ENCODE measurements around the gene GIGYF2. TPM values are rescaled to one million over a fixed set of nuclear protein-coding genes. Genes with fewer than 3 reads are reported as not detected.

GIGYF2 gene
- total RNA-seq, 2 experiments from 2014 or later, result 50.5 to 60.9 TPM

GRCh38 chr2:232880764-232881351 lies 183.7 kb downstream of the GIGYF2 start:
- no peak for DNase-seq (ENCODE audit: low spot score)
- no peaks in the 10 kb centered on the region for H3K9me3 ChIP-seq (ENCODE audit: low read length)
- no peaks in the 10 kb centered on the region for H3K9me2 ChIP-seq (ENCODE audit: insufficient read depth, low read length)
- H2AFZ ChIP-seq (ENCODE audit: low read length), result no peak overlapping the region
- ChIA-PET CTCF (ENCODE audit: unreplicated experiment) (no interaction called here), POLR2A (interaction anchor here (0.6 kb wide), 1 partner anchor 455 kb away, joined by 5 read pairs; no protein-coding TSS in a partner anchor)
- no peak overlapping the region for H3K27ac ChIP-seq (ENCODE audit: low read depth, low read length, poor library complexity, severe bottlenecking)
- intact Hi-C loops (cut with micrococcal nuclease; ENCODE audit: unreplicated experiment), result no loop called here
- no TSS peak for BruUV-seq (replicated peaks)
- H4K20me1 ChIP-seq (ENCODE audit: insufficient read depth, low read length), result no peaks in the 10 kb centered on the region
- H3K4me3 ChIP-seq (ENCODE audit: low read depth, low read length, poor library complexity, severe bottlenecking), result no peak overlapping the region
- TF ChIP-seq CTCF (conservative IDR thresholded peaks at IDR 0.05; ENCODE audit: low read length) (no peak), EZH2phosphoT487 (IDR thresholded peaks at IDR 0.05; ENCODE audit: borderline replicate concordance, low read depth, low read length) (no peak)
- H3K4me2 ChIP-seq (ENCODE audit: low read length), result no peak overlapping the region
- no peaks in the 10 kb centered on the region for H3K4me1 ChIP-seq (ENCODE audit: insufficient read depth, low read length, poor library complexity, severe bottlenecking)
- no peaks in the 10 kb centered on the region for H3K36me3 ChIP-seq (ENCODE audit: insufficient read depth, low read length)
- no peaks in the 10 kb centered on the region for H3K79me2 ChIP-seq (ENCODE audit: insufficient read depth, low read depth, low read length)

- intact Hi-C loops (cut with micrococcal nuclease; ENCODE audit: unreplicated experiment), result no loop called here
- DNase-seq (ENCODE audit: low spot score), result no peak
- ChIA-PET POLR2A (interaction anchor here (0.9 kb wide), 1 partner anchor 91 kb away, joined by 3 read pairs; no protein-coding TSS in a partner anchor), CTCF (ENCODE audit: unreplicated experiment) (interaction anchor here (0.7 kb wide), 1 partner anchor 73 kb away, joined by 4 read pairs; no protein-coding TSS in a partner anchor)
- H3K4me1 ChIP-seq (ENCODE audit: insufficient read depth, low read length, poor library complexity, severe bottlenecking), result no peaks in the 10 kb centered on the region
- no peaks in the 10 kb centered on the region for H3K9me3 ChIP-seq (ENCODE audit: low read length)
- H4K20me1 ChIP-seq (ENCODE audit: insufficient read depth, low read length), result no peaks in the 10 kb centered on the region
- no peaks in the 10 kb centered on the region for H3K79me2 ChIP-seq (ENCODE audit: insufficient read depth, low read depth, low read length)
- H3K36me3 ChIP-seq (ENCODE audit: insufficient read depth, low read length), result no peaks in the 10 kb centered on the region
- H3K27ac ChIP-seq (ENCODE audit: low read depth, low read length, poor library complexity, severe bottlenecking), result no peak overlapping the region
- H3K9me2 ChIP-seq (ENCODE audit: insufficient read depth, low read length), result no peaks in the 10 kb centered on the region
- H3K4me2 ChIP-seq (ENCODE audit: low read length), result no peak overlapping the region
- TF ChIP-seq CTCF (conservative IDR thresholded peaks at IDR 0.05; ENCODE audit: low read length), result no peak
- no peak for TF ChIP-seq EZH2phosphoT487 (IDR thresholded peaks at IDR 0.05; ENCODE audit: borderline replicate concordance, low read depth, low read length)
- no peak overlapping the region for H2AFZ ChIP-seq (ENCODE audit: low read length)
- no TSS peak for BruUV-seq (replicated peaks)
- H3K4me3 ChIP-seq (ENCODE audit: low read depth, low read length, poor library complexity, severe bottlenecking), result no peak overlapping the region
Observed at GRCh38 chr2:232882085-232882484, 185.0 kb downstream of the GIGYF2 start.

- ChIA-PET CTCF (ENCODE audit: unreplicated experiment) (interaction anchor here (0.7 kb wide), 1 partner anchor 74 kb away, joined by 4 read pairs; no protein-coding TSS in a partner anchor), POLR2A (interaction anchor here (0.9 kb wide), 1 partner anchor 91 kb away, joined by 3 read pairs; no protein-coding TSS in a partner anchor)
- DNase-seq (ENCODE audit: low spot score), result no peak
Observed at GRCh38 chr2:232882505-232883115, 185.5 kb downstream of the GIGYF2 start.

More at GRCh38 chr2:232882505-232883115, 185.5 kb downstream of the GIGYF2 start:
- Histone ChIP-seq H3K4me2 (ENCODE audit: low read length) (no peak overlapping the region), H3K79me2 (ENCODE audit: insufficient read depth, low read depth, low read length) (no peaks in the 10 kb centered on the region), H3K27ac (ENCODE audit: low read depth, low read length, poor library complexity, severe bottlenecking) (no peak overlapping the region), H3K4me3 (ENCODE audit: low read depth, low read length, poor library complexity, severe bottlenecking) (no peak overlapping the region), H3K36me3 (ENCODE audit: insufficient read depth, low read length) (no peaks in the 10 kb centered on the region), H4K20me1 (ENCODE audit: insufficient read depth, low read length) (no peaks in the 10 kb centered on the region), H3K4me1 (ENCODE audit: insufficient read depth, low read length, poor library complexity, severe bottlenecking) (no peaks in the 10 kb centered on the region), H3K9me2 (ENCODE audit: insufficient read depth, low read length) (no peaks in the 10 kb centered on the region), H3K9me3 (ENCODE audit: low read length) (no peaks in the 10 kb centered on the region), H2AFZ (ENCODE audit: low read length) (no peak overlapping the region)
- TF ChIP-seq EZH2phosphoT487 (IDR thresholded peaks at IDR 0.05; ENCODE audit: borderline replicate concordance, low read depth, low read length) (no peak), CTCF (conservative IDR thresholded peaks at IDR 0.05; ENCODE audit: low read length) (no peak)
- no TSS peak for BruUV-seq (replicated peaks)
- intact Hi-C loops (cut with micrococcal nuclease; ENCODE audit: unreplicated experiment), result no loop called here
